Astrocyte (in vitro differentiated cells and primary cell): ENCODE data around the gene EPOP. TPM values are rescaled to one million over a fixed set of nuclear protein-coding genes. Genes with fewer than 3 reads are reported as not detected.

Experiments used
- DNase-seq: peaks from one replicate; pipeline ENCODE4 v3.0.0-alpha.2; 2010; ENCODE audit warnings: low read depth
- FAIRE-seq: peaks from 2 replicates; lab custom pipeline; 2011; peaks lifted over from hg19 to GRCh38; lab: Jason Lieb, UNC
- H2AFZ ChIP-seq: 2 replicates; pipeline ENCODE4 v1.6.0; 2012; ENCODE audit warnings: low read depth, low read length, inconsistent platforms
- H3K27ac ChIP-seq: 2 replicates; pipeline ENCODE4 v1.5.1; 2011; ENCODE audit warnings: low read depth, low read length, inconsistent platforms
- H3K27me3 ChIP-seq: 2 replicates; pipeline ENCODE4 v1.6.0; 2011; ENCODE audit warnings: low read length, inconsistent platforms; ENCODE audit not compliant: insufficient read depth
- H3K36me3 ChIP-seq: 2 replicates; pipeline ENCODE4 v1.5.1; 2011; ENCODE audit warnings: low read length, inconsistent platforms; ENCODE audit not compliant: insufficient read depth
- H3K4me1 ChIP-seq: 2 replicates; pipeline ENCODE4 v1.5.1; 2011; ENCODE audit warnings: low read length, inconsistent platforms; ENCODE audit not compliant: insufficient read depth
- H3K4me2 ChIP-seq: 2 replicates; pipeline ENCODE4 v1.6.0; 2012; ENCODE audit warnings: low read length, inconsistent platforms
- H3K4me3 ChIP-seq: 2 replicates; pipeline ENCODE4 v1.5.1; 2011; ENCODE audit warnings: low read depth, mild to moderate bottlenecking, low read length, inconsistent platforms; ENCODE audit not compliant: insufficient read depth
- H3K79me2 ChIP-seq: 2 replicates; pipeline ENCODE4 v1.6.0; 2012; ENCODE audit warnings: mild to moderate bottlenecking, low read length, inconsistent platforms; ENCODE audit not compliant: insufficient read depth
- H3K9ac ChIP-seq: 2 replicates; pipeline ENCODE4 v1.6.0; 2012; ENCODE audit warnings: mild to moderate bottlenecking, low read length, inconsistent platforms
- H3K9me3 ChIP-seq: 2 replicates; pipeline ENCODE4 v1.5.1; 2012; ENCODE audit warnings: low read depth, mild to moderate bottlenecking, low read length, inconsistent platforms; ENCODE audit not compliant: insufficient read depth
- H4K20me1 ChIP-seq: 2 replicates; pipeline ENCODE4 v1.6.0; 2012; ENCODE audit warnings: low read length, inconsistent platforms; ENCODE audit not compliant: insufficient read depth
- H3K27ac Mint-ChIP-seq: one replicate; pipeline ENCODE4 v1.8.0; 2021; ENCODE audit warnings: mild to moderate bottlenecking, mixed read lengths; ENCODE audit not compliant: unreplicated experiment
- H3K27me3 Mint-ChIP-seq: one replicate; pipeline ENCODE4 v1.8.0; 2021; ENCODE audit warnings: low read depth, mixed read lengths; ENCODE audit not compliant: unreplicated experiment
- H3K36me3 Mint-ChIP-seq: one replicate; pipeline ENCODE4 v1.8.0; 2021; ENCODE audit warnings: low read depth, mixed read lengths; ENCODE audit not compliant: unreplicated experiment
- H3K4me1 Mint-ChIP-seq: one replicate; pipeline ENCODE4 v1.8.0; 2021; ENCODE audit warnings: low read depth, mixed read lengths; ENCODE audit not compliant: unreplicated experiment
- H3K4me3 Mint-ChIP-seq: one replicate; pipeline ENCODE4 v1.8.0; 2021; ENCODE audit warnings: mild to moderate bottlenecking, moderate library complexity, mixed read lengths; ENCODE audit not compliant: unreplicated experiment
- H3K9me3 Mint-ChIP-seq: one replicate; pipeline ENCODE4 v1.8.0; 2021; ENCODE audit warnings: mild to moderate bottlenecking, mixed read lengths; ENCODE audit not compliant: unreplicated experiment
- CTCF ChIP-seq: IDR thresholded peaks from 2 replicates; pipeline ENCODE4 v1.5.1; 2011; ENCODE audit warnings: low read depth, mild to moderate bottlenecking, inconsistent platforms, low read length, moderate library complexity; ENCODE audit not compliant: insufficient read depth
- EZH2 ChIP-seq: IDR thresholded peaks from 2 replicates; pipeline ENCODE4 v1.6.1; 2012; ENCODE audit warnings: mild to moderate bottlenecking, low read length, inconsistent platforms; ENCODE audit not compliant: insufficient read depth
- total RNA-seq: library from RNA; stranded (reverse); gene quantifications from 2 replicates; pipeline ENCODE4 v1.2.1, GENCODE V29; 2021

The EPOP gene
- total RNA-seq, 1 donor from 2014 or later: 4.1 TPM

DNA sequence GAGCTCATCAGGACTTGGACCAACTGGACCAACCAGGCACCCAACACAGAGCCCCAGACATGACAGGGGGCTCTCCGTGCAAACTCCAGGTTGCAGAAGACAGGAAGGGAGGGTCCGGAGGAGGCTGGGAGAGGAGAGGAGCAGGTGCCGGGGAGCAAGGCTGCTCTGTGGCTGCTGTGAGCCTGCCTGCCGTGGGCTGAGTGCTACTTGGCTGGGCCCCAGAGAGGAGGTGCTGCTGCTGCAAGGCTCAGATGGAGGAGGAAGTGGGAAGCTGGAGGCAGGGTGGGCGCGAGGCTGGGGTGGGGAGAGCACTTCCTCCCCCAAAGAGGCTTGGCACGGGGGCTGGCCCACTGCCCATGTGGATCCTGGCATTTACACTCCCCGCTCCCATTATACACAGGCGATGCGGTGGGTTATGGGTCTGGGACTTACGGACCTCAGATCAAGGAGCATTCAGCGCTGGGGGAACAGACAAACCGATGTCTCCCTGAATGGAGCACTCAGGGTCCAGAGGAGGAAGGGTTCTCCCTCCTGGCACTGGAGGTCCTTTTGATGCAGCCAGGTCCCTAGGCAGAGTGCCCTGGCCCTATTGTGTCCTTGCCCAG, 15.9 kb downstream of the EPOP start:
- Mint-ChIP-seq H3K36me3 (no peaks in the 10 kb centered on the region), H3K27me3 (peaks cover 35% of the 10 kb centered on the region), H3K9me3 (no peaks in the 10 kb centered on the region), H3K4me1 (peaks cover 7% of the 10 kb centered on the region), H3K4me3 (no peak overlapping the region), H3K27ac (no peak overlapping the region)
- DNase-seq (no peak), FAIRE-seq (no peak)
- Histone ChIP-seq H2AFZ (no peak overlapping the region), H3K27me3 (peaks cover 19% of the 10 kb centered on the region), H3K36me3 (no peaks in the 10 kb centered on the region), H3K4me2 (no peak overlapping the region), H4K20me1 (no peaks in the 10 kb centered on the region), H3K27ac (no peak overlapping the region), H3K79me2 (no peaks in the 10 kb centered on the region), H3K4me1 (no peaks in the 10 kb centered on the region), H3K4me3 (no peak overlapping the region), H3K9ac (no peak overlapping the region), H3K9me3 (no peaks in the 10 kb centered on the region)
- TF ChIP-seq CTCF (no peak), EZH2 (no peak)

GRCh38 chr17:38657824-38658740, 16.7 kb downstream of the EPOP start:
- Histone ChIP-seq H3K9ac (no peak overlapping the region), H4K20me1 (no peaks in the 10 kb centered on the region), H3K4me3 (no peak overlapping the region), H3K79me2 (no peaks in the 10 kb centered on the region), H3K27ac (no peak overlapping the region), H2AFZ (no peak overlapping the region), H3K4me1 (no peaks in the 10 kb centered on the region), H3K36me3 (no peaks in the 10 kb centered on the region), H3K9me3 (no peaks in the 10 kb centered on the region), H3K27me3 (peaks cover 24% of the 10 kb centered on the region), H3K4me2 (no peak overlapping the region)
- DNase-seq (no peak), FAIRE-seq (no peak)
- Mint-ChIP-seq H3K27me3 (peaks cover 38% of the 10 kb centered on the region), H3K4me3 (no peak overlapping the region), H3K9me3 (no peaks in the 10 kb centered on the region), H3K36me3 (no peaks in the 10 kb centered on the region), H3K27ac (no peak overlapping the region), H3K4me1 (peaks cover 7% of the 10 kb centered on the region)
- no peak for TF ChIP-seq EZH2
- TF ChIP-seq CTCF: no peak
